PFSK-1 (cell line): ENCODE data around the gene DACH1.

Source experiments
- POLR2AphosphoS5 ChIP-seq: IDR thresholded peaks from 2 replicates; pipeline ENCODE4 v1.6.1; 2012; ENCODE audit warnings: low read depth, mild to moderate bottlenecking, control low read depth, low read length, moderate library complexity
- REST ChIP-seq, 2 experiments: IDR thresholded peaks; 2 replicates each; pipeline versions ENCODE4 v1.6.1 to v1.8.0; 2011 to 2012; ENCODE audit warnings: low read depth in 2 of 2, low read length in 2 of 2, control low read depth in 1 of 2, inconsistent platforms in 1 of 2, mild to moderate bottlenecking in 1 of 2, moderate library complexity in 1 of 2; ENCODE audit not compliant: insufficient read depth in 1 of 2
- SIN3A ChIP-seq: IDR thresholded peaks from 2 replicates; pipeline ENCODE4 v1.6.1; 2012; ENCODE audit warnings: mild to moderate bottlenecking, low read length, moderate library complexity, borderline replicate concordance; ENCODE audit not compliant: insufficient read depth

DNA sequence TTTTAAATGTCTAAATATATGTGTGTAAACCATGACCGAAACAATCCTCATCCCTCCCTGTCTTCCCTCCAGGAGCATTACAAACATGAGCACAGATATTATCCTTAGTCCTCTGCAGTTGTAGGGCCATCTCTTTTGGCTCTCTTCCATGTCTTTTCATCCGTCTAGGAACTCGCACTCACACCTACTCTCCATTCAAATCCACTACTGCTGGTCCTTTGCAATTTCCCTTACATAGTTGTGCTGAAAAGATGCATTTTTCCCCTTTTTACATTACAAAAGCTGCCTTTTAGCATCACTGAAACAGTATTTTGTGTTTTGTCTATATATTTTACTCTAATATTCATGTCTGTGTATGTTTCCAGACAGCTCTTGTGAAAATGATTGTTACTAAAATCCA is 237.8 kb downstream of the DACH1 start:
- TF ChIP-seq POLR2AphosphoS5 (no peak), SIN3A (no peak), REST (IDR thresholded peaks at IDR 0.05; ENCODE audit: insufficient read depth in 1 of 2, low read depth in 2 of 2, low read length in 2 of 2) (no peak)
